Measurements from ENCODE around the gene GRAMD4.

GRCh38 chr22:46573781-46574437 lies 46.3 kb upstream of the GRAMD4 start:
- TF ChIP-seq GATA3 (IDR thresholded peaks at IDR 0.05; ENCODE audit: low read depth, low read length) (no peak), GATA2 (IDR thresholded peaks at IDR 0.05; ENCODE audit: low read depth, low read length) (no peak)

Measured in SH-SY5Y (cell line).